Neural progenitor cell (in vitro differentiated cells): Measurements from ENCODE around the gene LEO1. TPM values are rescaled to one million over a fixed set of nuclear protein-coding genes. Genes with fewer than 3 reads are reported as not detected.

ENCODE experiments used
- DNase-seq: peaks from one replicate; pipeline ENCODE4 v3.0.0-alpha.2; 2016; ENCODE audit warnings: low spot score
- H2AFZ ChIP-seq: fragments of 200-600 bp; sonication (generic); replicated peaks from 2 replicates; pipeline ENCODE4 v1.6.1; 2016; ENCODE audit warnings: antibody characterized with exemption
- H3F3A ChIP-seq: fragments of 200-600 bp; sonication (generic); 2 replicates; pipeline ENCODE4 v1.6.1; 2016; ENCODE audit warnings: antibody characterized with exemption, low read depth
- H3K27ac ChIP-seq: fragments of 200-600 bp; sonication (generic); 2 replicates; pipeline ENCODE4 v1.5.1; 2016; ENCODE audit warnings: mild to moderate bottlenecking
- H3K27me3 ChIP-seq: fragments of 200-600 bp; sonication (generic); 2 replicates; pipeline ENCODE4 v1.6.1; 2016; ENCODE audit warnings: mild to moderate bottlenecking, moderate library complexity
- H3K36me3 ChIP-seq: fragments of 200-600 bp; sonication (generic); 2 replicates; pipeline ENCODE4 v1.5.1; 2016
- H3K4me1 ChIP-seq: fragments of 200-600 bp; sonication (generic); 2 replicates; pipeline ENCODE4 v1.6.1; 2016; ENCODE audit warnings: mixed run types
- H3K4me2 ChIP-seq: fragments of 200-600 bp; sonication (generic); 2 replicates; pipeline ENCODE4 v1.6.1; 2016
- H3K4me3 ChIP-seq: fragments of 200-600 bp; sonication (generic); 2 replicates; pipeline ENCODE4 v1.5.1; 2016
- H3K79me2 ChIP-seq: fragments of 200-600 bp; sonication (generic); 2 replicates; pipeline ENCODE4 v1.6.1; 2016; ENCODE audit warnings: low read depth
- H3K9ac ChIP-seq: fragments of 200-600 bp; sonication (generic); 2 replicates; pipeline ENCODE4 v1.6.1; 2016
- H3K9me3 ChIP-seq: fragments of 200-600 bp; sonication (generic); 2 replicates; pipeline ENCODE4 v1.5.1; 2016; ENCODE audit warnings: low read depth
- H4K20me1 ChIP-seq: fragments of 200-600 bp; sonication (generic); 2 replicates; pipeline ENCODE4 v1.6.1; 2016; ENCODE audit warnings: low read depth
- H3K27ac Mint-ChIP-seq: 3 replicates; pipeline ENCODE4 v1.8.0; 2021; ENCODE audit warnings: mixed read lengths
- H3K27me3 Mint-ChIP-seq: 2 replicates; pipeline ENCODE4 v1.8.0; 2022; ENCODE audit warnings: low read depth, mild to moderate bottlenecking, inconsistent platforms, moderate library complexity, mixed read lengths; ENCODE audit not compliant: insufficient read depth
- H3K36me3 Mint-ChIP-seq: 3 replicates; pipeline ENCODE4 v1.8.0; 2021; ENCODE audit warnings: mixed read lengths
- H3K4me1 Mint-ChIP-seq: 3 replicates; pipeline ENCODE4 v1.8.0; 2021; ENCODE audit warnings: mixed read lengths
- H3K4me3 Mint-ChIP-seq: 3 replicates; pipeline ENCODE4 v1.8.0; 2021; ENCODE audit warnings: mild to moderate bottlenecking, moderate library complexity, mixed read lengths
- H3K9me3 Mint-ChIP-seq: 3 replicates; pipeline ENCODE4 v1.8.0; 2020; ENCODE audit warnings: mixed read lengths
- EZH2 ChIP-seq: fragments of 200-600 bp; sonication (generic); IDR thresholded peaks from 2 replicates; pipeline ENCODE4 v1.6.1; 2017; ENCODE audit warnings: antibody characterized with exemption, mild to moderate bottlenecking, moderate library complexity
- EZH2phosphoT487 ChIP-seq: fragments of 200-600 bp; sonication (generic); IDR thresholded peaks from 2 replicates; pipeline ENCODE4 v1.6.1; 2017; ENCODE audit warnings: antibody characterized with exemption
- total RNA-seq: library from RNA; depleted of rRNA; stranded (reverse); fragments of >200 nt; gene quantifications from 2 replicates; pipeline ENCODE4 v1.2.3, GENCODE V29; 2015; ENCODE audit warnings: low replicate concordance
- TF ChIP-seq, protein P1 (sequence below): fragments of 200-600 bp; sonication (generic); IDR thresholded peaks from 2 replicates; pipeline ENCODE4 v1.5.1; 2017; ENCODE audit warnings: antibody characterized with exemption, mild to moderate bottlenecking

LEO1 gene
- total RNA-seq, 1 donor from 2014 or later, result 43.9 TPM

DNA sequence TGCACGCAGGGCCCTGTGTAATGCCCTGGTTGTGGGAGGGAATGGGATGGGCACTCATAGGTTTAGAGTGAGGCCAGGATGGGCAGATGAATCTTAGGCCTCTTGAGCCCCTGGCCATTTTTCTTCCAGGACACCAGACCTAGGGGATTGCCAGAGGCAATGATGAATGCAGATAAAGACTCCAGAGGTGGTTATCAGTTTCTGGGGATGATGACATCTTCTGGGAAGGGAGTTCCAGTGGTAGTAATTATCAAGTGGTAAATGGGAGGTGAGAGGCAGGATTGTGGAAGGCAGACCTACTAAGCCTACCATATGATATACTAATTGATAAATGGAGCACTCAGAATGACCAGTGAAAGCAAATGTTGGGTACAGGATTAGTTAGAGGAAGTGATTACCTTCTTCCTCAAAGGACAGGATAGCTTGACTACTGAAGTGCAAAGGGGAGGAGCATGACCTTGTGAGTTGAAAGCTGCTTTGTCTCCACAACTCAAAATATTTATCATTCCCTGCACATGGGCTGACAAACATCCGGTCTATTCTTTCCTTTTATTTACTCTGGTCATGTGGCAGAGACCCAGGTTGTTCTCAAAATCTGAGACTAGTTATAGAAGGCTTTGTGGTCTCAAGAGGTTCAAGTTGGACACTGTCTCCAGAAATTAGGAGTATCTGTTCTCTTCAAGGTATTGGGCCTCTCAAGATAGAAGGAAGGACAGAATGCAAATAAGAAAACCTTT lies 37.3 kb upstream of the LEO1 start:
- H3K4me3 Mint-ChIP-seq, result no peak overlapping the region
- no peaks in the 10 kb centered on the region for H3K27me3 ChIP-seq
- H2AFZ ChIP-seq, result no peak overlapping the region
- H3K4me1 ChIP-seq, result peaks cover 5% of the 10 kb centered on the region
- H3K79me2 ChIP-seq, result no peaks in the 10 kb centered on the region
- H4K20me1 ChIP-seq, result no peaks in the 10 kb centered on the region
- H3K4me3 ChIP-seq, result no peak overlapping the region
- H3K4me2 ChIP-seq, result no peak overlapping the region
- peaks cover 8% of the 10 kb centered on the region for H3K4me1 Mint-ChIP-seq
- no peaks in the 10 kb centered on the region for H3K9me3 Mint-ChIP-seq
- TF ChIP-seq EZH2phosphoT487 (no peak), EZH2 (no peak)
- H3K9me3 ChIP-seq, result no peaks in the 10 kb centered on the region
- no peak overlapping the region for H3K27ac Mint-ChIP-seq
- no peaks in the 10 kb centered on the region for H3K36me3 Mint-ChIP-seq
- no peaks in the 10 kb centered on the region for H3K36me3 ChIP-seq
- no peak for DNase-seq
- H3K9ac ChIP-seq, result no peak overlapping the region
- H3K27me3 Mint-ChIP-seq, result peaks cover 4% of the 10 kb centered on the region
- H3K27ac ChIP-seq, result no peak overlapping the region
- no peaks in the 10 kb centered on the region for H3F3A ChIP-seq

DNA sequence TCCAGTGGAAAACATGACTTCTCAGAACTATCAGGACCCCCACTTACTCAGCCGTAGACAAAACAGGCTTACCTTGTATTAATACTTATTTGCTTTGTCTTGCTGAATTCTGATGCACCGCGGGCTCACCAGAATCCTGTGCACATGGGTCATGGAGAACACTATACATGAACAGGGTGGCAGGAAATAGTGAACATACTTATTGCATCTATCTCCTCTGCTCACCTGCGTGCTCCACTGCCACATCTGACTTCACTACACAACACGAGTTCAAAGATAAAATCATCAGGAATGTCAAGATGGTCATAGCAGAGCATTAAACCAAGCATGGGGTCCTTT lies 36.8 kb upstream of the LEO1 start:
- H4K20me1 ChIP-seq, result no peaks in the 10 kb centered on the region
- TF ChIP-seq EZH2phosphoT487, result no peak
- TF ChIP-seq, protein P1, sequence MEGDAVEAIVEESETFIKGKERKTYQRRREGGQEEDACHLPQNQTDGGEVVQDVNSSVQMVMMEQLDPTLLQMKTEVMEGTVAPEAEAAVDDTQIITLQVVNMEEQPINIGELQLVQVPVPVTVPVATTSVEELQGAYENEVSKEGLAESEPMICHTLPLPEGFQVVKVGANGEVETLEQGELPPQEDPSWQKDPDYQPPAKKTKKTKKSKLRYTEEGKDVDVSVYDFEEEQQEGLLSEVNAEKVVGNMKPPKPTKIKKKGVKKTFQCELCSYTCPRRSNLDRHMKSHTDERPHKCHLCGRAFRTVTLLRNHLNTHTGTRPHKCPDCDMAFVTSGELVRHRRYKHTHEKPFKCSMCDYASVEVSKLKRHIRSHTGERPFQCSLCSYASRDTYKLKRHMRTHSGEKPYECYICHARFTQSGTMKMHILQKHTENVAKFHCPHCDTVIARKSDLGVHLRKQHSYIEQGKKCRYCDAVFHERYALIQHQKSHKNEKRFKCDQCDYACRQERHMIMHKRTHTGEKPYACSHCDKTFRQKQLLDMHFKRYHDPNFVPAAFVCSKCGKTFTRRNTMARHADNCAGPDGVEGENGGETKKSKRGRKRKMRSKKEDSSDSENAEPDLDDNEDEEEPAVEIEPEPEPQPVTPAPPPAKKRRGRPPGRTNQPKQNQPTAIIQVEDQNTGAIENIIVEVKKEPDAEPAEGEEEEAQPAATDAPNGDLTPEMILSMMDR, result no peak
- H3K36me3 ChIP-seq, result no peaks in the 10 kb centered on the region
- H3K4me2 ChIP-seq, result no peak overlapping the region
- H3K9ac ChIP-seq, result no peak overlapping the region
- H3K4me3 ChIP-seq, result no peak overlapping the region
- peaks cover under 1% of the 10 kb centered on the region for H3K9me3 Mint-ChIP-seq
- no peaks in the 10 kb centered on the region for H3K27me3 ChIP-seq
- H3K27ac Mint-ChIP-seq, result no peak overlapping the region
- H3K4me3 Mint-ChIP-seq, result no peak overlapping the region
- H3F3A ChIP-seq, result no peaks in the 10 kb centered on the region
- peaks cover 8% of the 10 kb centered on the region for H3K4me1 Mint-ChIP-seq
- H3K79me2 ChIP-seq, result no peaks in the 10 kb centered on the region
- DNase-seq, result no peak
- no peak overlapping the region for H2AFZ ChIP-seq
- H3K4me1 ChIP-seq, result peaks cover 5% of the 10 kb centered on the region
- peaks cover 3% of the 10 kb centered on the region for H3K27me3 Mint-ChIP-seq
- H3K27ac ChIP-seq, result no peak overlapping the region
- no peaks in the 10 kb centered on the region for H3K9me3 ChIP-seq
- H3K36me3 Mint-ChIP-seq, result no peaks in the 10 kb centered on the region

DNA sequence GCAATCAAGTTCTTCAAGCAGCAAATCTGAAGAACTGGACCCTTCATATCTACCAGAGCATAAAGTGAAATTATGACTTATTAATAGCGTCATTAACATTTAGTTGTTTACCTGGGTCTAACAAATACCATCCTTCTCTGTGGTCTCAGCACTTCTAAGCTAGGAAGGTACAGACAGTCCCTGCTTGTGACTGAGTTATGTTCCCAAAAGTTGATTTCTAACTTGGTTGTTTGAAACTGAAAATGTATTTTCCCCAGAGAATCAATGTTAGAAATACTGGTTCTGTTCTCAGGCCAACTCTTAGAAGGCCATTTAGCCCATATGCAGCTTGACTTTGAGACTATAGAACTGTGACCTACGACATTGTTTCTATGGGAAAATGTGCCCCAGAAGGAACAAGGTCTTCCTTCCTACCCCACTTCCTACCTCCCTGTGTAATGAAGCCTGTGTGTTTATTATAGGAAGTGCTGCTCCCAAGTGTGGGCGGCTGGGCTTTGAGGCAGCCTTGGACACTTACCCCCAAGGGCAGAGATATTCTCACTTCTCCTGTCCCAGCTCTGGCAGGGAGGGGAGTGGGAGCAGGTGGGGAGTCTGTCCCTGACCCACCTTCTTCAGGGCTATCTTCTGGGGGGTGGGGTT lies 35.2 kb upstream of the LEO1 start:
- Mint-ChIP-seq H3K36me3 (no peaks in the 10 kb centered on the region), H3K4me3 (no peak overlapping the region), H3K4me1 (peaks cover 3% of the 10 kb centered on the region), H3K9me3 (peaks cover 4% of the 10 kb centered on the region), H3K27ac (no peak overlapping the region), H3K27me3 (peaks cover 3% of the 10 kb centered on the region)
- no peak overlapping the region for H3K4me2 ChIP-seq
- H4K20me1 ChIP-seq, result no peaks in the 10 kb centered on the region
- no peak overlapping the region for H3K9ac ChIP-seq
- H3K27ac ChIP-seq, result no peak overlapping the region
- DNase-seq, result no peak
- no peak overlapping the region for H2AFZ ChIP-seq
- no peak for TF ChIP-seq EZH2
- TF ChIP-seq, protein P1, result no peak
- no peak for TF ChIP-seq EZH2phosphoT487
- peaks cover 2% of the 10 kb centered on the region for H3K4me1 ChIP-seq
- no peak overlapping the region for H3K4me3 ChIP-seq
- H3K36me3 ChIP-seq, result no peaks in the 10 kb centered on the region
- H3K27me3 ChIP-seq, result no peaks in the 10 kb centered on the region
- no peaks in the 10 kb centered on the region for H3K9me3 ChIP-seq
- no peaks in the 10 kb centered on the region for H3F3A ChIP-seq
- H3K79me2 ChIP-seq, result no peaks in the 10 kb centered on the region
